HG03469 (cell line): ENCODE measurements around the gene FSTL4.

Experiments used
- ATAC-seq: cut with Tn5 transposase; IDR thresholded peaks from one replicate; pipeline ENCODE4 v1.9.1; 2021; ENCODE audit warnings: mild to moderate bottlenecking, moderate library complexity, moderate number of reproducible peaks; ENCODE audit not compliant: unreplicated experiment

The FSTL4 gene

GRCh38 chr5:133253070-133253469, 359.3 kb downstream of the FSTL4 start:
- no peak for ATAC-seq

- ATAC-seq, result no peak
Measured at GRCh38 chr5:133252133-133252480, 360.2 kb downstream of the FSTL4 start.

GRCh38 chr5:133251296-133252132, 360.8 kb downstream of the FSTL4 start:
- no peak for ATAC-seq

GRCh38 chr5:133250527-133250926, 361.8 kb downstream of the FSTL4 start:
- no peak for ATAC-seq

- ATAC-seq, result no peak
Measured at GRCh38 chr5:133249593-133249992, 362.7 kb downstream of the FSTL4 start.

GRCh38 chr5:133247881-133248624, 364.3 kb downstream of the FSTL4 start:
- no peak for ATAC-seq

- no peak for ATAC-seq
Measured at GRCh38 chr5:133247151-133247709, 365.1 kb downstream of the FSTL4 start.

GRCh38 chr5:133246376-133247150, 365.8 kb downstream of the FSTL4 start:
- ATAC-seq, result no peak

GRCh38 chr5:133246053-133246370, 366.3 kb downstream of the FSTL4 start:
- ATAC-seq, result no peak

GRCh38 chr5:133245191-133246052, 366.9 kb downstream of the FSTL4 start:
- no peak for ATAC-seq

GRCh38 chr5:133244242-133244641, 368.1 kb downstream of the FSTL4 start:
- no peak for ATAC-seq

GRCh38 chr5:133243196-133243595, 369.1 kb downstream of the FSTL4 start:
- no peak for ATAC-seq

GRCh38 chr5:133242221-133242835, 370.0 kb downstream of the FSTL4 start:
- ATAC-seq, result no peak

GRCh38 chr5:133241179-133242092, 370.9 kb downstream of the FSTL4 start:
- no peak for ATAC-seq

GRCh38 chr5:133240425-133241091, 371.8 kb downstream of the FSTL4 start:
- no peak for ATAC-seq

- no peak for ATAC-seq
Measured at GRCh38 chr5:133238426-133239205, 373.7 kb downstream of the FSTL4 start.

GRCh38 chr5:133236976-133237375, 375.4 kb downstream of the FSTL4 start:
- ATAC-seq, result no peak

- no peak for ATAC-seq
Measured at GRCh38 chr5:133236541-133236951, 375.8 kb downstream of the FSTL4 start.
